CD4-positive, alpha-beta T cell treated with Interleukin-17A for 4 hours (primary cell): Measurements from ENCODE around the gene EPB41L3.
"Not testable (repeated sequence)": the region's sequence is repeated elsewhere in the genome, so short reads cannot be mapped to it uniquely, and the experiment has no call there.

ENCODE experiments used
- DNase-seq: peaks from one replicate; pipeline ENCODE4 v3.0.0-alpha.2; 2020; ENCODE audit warnings: mixed read lengths

The EPB41L3 gene

DNA sequence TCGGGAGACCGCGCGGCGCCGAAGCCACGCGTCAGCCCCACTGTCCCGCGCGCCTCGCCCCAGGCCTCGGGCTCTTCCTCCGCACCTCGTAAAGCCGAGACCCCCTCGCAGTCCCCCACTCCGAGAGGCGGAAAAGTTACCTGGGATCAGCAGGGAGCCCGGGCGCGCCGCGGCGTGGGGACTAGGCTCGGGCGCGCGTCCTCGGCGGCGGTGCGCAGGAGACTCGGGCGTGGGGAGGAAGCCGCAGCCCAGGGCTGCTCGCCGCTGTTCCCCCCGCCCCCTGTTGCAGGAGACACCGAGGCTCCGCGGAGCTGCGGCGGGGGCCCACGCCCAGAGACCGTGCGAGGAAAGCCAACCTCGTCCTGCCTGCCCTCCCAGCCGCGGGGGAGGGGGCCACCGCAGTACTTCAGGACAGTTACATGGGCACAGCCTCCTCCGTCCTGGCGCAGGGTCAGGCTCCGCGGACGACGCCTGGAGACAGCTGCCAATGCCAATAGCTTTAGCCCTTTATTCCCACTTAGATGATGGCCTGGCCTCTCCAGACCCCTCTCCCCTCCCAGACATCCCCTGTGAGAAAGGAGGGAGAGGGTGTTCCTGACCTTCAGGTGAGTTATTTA, at the start of gene EPB41L3:
Gene EPB41L3, minus strand, starts transcription at position 225 of the 617 bp plus-strand sequence. CDS start 54,814 bp downstream, outside the sequence.
- DNase-seq, result peak; percentile 44

DNA sequence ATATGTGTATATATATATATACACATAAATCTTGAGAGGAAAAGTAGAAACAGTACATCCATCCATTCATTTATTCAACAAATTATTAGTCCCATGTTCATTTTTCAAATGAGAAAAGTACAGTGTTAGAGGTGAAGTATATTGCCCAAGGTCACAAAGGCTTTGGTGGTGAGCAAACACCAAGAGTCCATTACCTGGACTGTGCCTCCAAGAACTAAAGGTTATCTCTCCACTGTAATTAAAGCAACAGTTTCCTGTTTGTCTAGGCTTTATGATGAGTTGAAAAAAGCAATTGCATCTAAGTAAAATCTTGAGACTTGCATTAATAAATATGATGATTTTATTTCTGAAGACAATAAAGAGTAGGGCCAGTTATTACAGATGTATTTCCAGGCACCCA, 44.7 kb upstream of the EPB41L3 start:
- DNase-seq, result no peak

DNA sequence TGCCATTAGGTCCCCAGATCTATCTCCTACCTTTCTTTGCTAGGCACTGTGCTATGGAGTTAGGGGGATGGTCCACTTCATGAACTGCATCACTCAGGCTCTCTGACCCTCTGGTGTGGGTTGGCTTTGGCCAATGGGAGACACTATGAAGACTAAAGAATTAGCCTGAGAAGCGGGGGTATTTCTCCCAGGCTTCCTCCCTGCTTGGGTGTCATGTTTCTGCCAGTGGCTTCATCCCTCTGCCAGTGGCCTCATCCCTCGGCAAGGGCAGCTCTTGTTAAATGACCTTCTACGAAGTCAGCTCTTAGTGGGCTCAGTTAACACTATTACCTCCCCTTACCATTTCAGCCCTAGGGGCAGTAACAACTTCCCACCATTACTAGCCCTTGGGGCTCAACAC, 41.9 kb upstream of the EPB41L3 start:
- DNase-seq, result no peak

DNA sequence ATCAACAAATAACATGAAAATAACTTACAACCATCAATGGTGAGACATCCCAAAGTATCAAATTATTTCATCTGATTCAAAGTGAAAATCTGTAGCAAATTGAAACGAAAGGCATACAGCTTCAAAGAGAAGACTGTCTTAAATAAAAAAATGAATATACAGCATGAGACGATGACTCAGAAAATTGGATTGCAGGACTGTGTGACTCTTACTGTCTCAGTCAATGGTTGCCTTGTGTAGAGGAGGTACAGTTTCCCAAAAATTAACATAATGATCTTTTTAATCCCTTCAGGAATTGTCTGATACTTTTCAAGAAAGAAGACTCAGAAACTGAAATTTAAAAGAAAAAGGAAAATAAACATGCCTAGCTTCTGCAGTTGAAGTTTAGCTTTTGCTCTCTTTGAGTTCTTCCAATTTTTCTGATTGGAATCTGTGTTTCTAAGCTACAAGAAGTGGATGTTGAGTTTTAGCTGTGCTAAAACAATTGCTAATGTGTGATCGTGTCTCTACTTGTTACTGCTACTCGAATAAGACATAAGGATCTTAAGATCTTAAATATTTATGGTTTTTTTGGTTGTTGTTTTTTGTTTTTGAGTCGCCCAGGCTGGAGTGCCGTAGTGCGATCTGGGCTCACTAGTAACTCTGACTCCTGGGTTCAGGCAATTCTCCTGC, 41.1 kb upstream of the EPB41L3 start:
- DNase-seq, result no peak

DNA sequence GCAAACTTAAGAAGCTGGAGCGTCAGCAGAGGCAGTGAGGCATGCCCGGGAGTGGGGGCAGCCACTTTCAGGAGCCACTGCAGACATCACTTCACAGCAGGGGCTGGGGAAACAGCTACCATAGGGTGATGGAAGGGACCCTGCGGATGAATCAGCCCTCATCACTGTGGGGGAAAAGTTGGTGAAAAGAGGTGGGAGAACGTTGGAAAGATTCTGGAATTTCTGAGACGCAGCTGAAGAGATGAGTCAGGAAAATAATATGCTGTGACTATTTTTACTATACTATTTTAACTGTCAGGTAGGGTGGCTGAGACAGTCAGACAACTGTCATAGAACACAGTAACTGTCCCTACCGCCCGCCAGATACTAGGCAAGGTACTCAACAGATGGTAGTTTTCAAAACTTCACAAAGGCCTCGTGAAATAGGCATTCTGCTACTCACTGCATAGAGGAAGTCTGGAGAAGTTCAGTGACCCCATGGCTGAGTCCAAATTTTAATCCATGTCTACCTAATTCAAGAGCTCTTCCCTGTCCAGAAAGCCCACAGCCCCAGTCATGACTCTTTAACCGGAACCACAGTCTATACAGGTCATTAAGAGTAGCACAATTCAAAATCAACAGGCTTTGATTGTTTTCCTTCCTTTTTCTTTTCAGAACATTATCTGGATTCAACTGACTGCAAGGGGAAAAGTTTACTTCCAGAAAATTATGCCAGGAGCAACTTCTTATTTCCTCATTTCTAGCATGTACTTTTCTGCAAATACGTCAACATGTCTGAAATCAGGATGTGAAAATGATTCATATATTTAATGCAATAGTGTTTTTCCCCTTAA, 39.3 kb upstream of the EPB41L3 start:
- DNase-seq, result no peak

DNA sequence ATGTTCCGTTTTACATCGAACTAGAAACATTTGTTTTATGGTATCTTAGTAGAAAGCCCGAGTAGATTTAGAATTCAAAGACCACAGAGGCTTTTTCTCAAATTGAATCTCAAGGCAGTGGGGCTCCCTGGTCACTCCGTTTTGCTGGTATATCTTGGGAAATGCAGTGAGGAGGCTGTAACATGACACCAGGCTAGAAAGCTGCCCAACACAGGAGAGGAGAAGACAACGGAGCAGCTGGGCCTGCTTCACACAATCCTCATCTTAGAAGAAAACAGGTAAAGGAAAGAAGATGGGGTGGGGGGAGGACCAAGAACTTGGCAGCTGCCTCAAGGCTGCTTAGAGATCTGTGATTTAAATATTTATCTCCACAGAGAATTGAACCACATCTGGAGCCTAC, 38.3 kb upstream of the EPB41L3 start:
- no peak for DNase-seq

DNA sequence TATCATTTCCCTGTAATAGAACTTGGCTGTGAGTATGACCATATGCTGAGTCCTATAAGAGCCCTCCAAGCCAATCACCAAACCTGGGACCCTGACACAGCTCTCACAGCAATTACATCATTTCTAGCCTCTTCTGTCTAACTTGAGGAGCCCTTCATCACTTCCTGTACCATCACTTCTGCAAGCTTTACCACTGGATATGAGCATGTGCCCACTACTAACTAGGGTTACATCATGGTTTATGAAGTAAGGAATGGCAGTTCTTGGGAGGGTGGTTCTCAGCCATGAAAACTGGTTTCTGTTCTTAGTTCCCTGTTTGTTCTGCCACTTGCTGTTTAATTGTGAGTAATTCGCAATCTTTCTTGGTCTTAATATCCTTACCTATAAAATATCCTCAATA, 31.0 kb upstream of the EPB41L3 start:
- no peak for DNase-seq

DNA sequence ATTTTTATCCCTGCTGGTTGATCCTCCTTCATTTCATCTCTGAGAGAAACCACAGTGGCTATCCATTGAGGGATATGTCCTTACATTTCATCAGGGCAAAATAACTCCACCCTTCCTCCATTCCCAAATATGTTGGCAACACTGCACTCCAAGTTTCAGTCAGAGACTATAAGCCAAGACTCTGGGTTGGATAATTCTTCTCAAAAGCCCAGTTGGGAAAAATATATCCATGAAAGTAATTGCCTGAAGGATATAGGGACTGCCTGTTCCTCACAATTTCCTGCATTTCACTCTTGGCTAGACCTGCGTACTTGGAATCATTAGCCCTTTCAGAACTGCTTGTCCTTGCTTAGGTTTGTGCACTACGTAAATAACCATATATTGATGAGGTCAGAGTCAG, 27.9 kb upstream of the EPB41L3 start:
- no peak for DNase-seq

DNA sequence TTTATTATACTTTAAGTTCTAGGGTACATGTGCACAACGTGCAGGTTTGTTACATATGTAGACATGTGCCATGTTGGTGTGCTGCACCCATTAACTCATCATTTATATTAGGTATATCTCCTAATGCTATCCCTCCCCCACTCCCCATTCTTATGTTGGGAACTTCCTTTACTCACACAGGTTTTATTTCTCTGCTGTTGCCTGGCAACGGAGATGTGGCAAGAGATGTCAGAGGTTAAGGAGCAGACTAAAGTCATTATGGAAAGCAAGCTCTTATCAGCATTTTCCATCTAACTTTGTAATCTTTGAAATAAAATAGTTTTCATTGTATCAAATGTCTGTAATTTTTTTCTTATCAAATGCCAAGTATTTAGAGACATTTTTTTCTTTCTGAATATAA, 26.8 kb upstream of the EPB41L3 start:
- DNase-seq, result not testable (repeated sequence)

DNA sequence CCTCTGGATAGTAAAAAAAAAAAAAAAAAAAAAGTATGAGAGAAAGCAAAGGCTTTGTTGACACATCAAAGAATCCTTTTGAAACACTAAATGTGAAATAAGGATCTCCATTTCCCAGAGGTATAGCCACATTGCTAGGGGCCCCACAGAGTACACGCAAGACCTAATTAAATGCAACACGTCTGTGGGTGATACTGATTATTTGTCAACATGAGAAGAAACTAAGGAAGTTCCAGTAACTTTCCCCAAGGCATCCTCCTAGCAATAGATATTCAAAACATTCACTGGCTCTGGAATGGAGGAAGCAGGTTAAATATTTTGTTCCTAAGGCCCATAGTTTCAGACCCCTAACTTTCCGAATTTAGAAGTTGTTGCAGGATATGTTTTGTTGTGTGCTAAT, 24.6 kb upstream of the EPB41L3 start:
- no peak for DNase-seq

DNA sequence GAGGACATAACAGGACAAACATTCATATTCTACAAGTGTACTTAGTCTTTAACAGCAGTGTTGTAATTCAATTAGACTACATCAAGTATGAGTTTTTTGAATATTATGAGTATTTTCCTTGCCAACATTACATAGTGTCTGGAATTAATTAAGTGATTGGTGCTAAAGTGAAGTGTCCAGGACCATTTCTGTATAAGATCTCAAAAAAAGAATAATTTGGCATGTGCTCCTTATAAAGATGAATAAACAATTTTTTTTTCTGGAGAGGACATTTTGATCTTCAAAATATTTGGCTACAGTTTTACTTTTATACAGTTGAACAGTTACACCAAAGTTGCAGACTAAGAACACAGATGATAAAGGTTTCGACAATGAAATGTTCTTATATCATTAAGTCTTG, 15.1 kb upstream of the EPB41L3 start:
- no peak for DNase-seq

DNA sequence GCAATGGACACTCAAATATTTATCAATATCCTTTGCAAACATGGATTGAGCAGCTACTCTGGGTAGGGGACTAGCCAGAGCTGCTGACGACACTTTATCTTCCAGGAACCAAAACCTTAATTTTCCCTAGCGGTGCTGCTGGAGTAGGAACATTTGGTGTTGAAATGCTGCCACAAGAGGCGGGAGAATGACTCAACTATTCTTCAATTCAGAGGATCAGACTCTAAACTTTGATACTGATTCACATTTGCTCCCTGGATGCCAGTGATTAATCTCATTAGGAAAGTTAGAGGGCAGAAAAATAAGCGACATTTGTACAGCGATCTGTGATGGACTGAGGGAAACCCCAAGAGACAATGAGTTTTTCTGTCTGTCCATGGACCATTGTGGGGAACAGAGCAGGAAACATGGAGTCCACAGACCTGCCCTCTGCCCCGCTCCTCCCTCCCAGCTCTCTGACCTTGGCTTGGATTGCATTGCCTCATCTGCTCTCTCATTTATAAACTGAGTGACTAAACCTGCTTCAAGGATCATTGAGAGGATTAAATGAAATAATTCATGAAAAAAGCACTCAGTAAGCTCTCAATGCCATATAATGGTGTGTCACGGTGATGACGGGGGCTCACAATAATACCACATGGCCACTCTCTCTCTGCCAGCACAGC, 12.6 kb upstream of the EPB41L3 start:
- DNase-seq, result no peak

DNA sequence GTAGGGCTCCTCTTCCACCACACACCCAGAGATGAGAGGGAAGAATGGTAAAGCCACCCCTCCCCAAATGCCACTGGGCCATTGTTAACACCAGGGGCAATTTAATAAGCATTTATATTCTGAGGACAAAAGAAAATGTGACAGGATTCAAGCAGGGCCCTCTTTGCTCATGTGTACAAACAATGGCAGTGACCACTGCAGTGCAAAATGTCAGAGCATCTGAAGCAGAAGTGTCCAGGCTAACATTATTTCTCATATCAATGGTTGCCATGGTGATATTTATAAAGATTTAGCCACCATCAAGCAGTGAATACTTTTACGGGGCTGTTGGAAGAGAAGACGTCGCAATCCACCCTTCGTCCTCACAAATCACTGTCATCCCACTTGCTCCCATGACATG, 10.8 kb upstream of the EPB41L3 start:
- DNase-seq, result no peak

DNA sequence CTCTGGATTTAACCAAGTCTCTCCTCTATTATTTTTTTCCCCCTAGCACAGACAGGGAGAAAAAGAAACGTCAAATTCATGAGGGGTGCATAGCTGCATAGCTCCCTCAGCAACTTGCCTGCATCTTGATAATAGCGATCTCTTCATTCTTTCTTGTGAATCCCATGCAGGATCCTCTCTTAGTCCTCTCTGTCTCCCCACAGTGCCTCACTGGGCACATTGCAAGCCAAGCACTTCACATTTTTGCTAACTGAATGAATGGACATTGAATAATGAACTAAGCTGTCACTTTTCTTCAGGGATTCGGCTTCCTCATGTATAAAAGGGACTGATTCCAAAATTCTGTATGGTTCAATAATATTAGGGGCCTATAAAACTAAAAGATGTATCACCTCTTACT, 2.9 kb upstream of the EPB41L3 start:
- DNase-seq, result no peak

DNA sequence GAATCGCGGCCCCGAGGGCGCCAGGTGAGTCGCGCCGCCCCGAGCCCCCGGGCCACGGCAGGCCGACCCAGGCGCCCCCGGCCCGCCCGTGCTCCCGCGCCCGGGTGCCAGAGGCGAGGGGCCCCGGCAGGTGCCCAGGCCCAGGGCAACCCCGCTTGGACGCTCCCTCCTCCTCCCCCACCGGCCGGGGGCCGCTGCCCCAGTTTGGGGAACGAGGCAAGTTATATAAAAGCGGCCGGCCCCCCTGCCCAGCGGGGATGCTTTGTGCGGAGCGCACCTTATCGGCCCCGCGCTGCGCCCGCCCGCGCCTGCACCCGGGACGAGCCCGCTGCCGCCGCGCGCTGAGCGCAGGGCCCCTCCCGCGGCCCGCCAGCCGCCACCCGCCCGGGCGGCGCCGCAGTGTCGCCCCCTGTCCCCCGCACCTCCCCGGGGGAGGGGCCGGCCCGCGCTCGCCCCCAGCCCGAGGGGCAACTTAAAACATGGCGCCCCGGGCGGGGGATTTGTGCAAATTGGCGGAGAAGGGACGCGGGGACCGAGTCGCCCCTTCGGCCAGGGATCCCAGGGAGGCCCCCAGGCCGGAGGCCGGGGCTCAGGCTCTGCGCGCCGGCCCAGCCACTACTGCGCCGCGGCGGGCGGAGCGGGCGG, 639 bp downstream of the EPB41L3 start:
- DNase-seq, result peak; percentile 14

DNA sequence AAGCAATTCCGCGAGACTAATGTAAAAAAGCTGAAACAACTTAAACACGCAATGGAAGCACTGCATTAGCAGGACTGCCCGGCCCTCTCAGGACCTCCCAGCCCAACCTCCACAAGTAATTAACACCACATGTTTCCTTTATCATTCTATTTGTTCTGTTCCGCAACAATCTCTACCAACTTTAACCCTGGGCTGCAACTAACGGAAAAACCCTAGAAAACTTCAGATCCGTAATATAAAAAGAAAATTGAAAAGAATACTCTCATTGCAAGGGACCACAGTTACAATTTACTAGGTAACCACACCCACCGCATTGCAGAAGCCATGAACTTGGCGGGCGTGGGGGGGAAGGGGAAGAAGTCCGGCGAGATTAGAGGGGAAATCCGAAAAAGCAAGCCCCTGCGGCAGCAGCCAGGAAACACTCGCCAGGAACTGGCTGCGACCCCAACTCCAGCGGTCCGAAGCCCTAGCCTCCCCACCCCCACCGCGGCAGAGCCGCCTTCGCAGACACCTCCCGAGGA, 1.2 kb downstream of the EPB41L3 start:
- peak; percentile 7 for DNase-seq

DNA sequence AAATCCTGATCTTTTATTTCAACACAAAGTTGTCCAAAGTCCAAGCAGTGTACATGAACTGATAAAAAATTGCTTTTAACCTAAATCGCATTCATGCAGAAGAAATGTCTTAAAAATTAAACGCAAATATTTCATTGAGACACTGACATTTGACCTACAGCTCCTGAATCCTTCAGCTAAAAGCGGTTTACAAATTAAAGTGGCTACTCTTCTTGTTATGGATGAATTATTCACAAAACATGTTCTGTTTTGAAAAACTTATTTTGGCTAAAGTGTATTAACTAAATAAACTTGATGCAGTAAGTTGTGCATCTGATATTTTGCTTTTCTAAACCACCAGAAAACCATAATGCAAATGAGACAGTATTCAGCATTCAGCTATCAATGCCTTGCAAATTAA, 2.2 kb downstream of the EPB41L3 start:
- no peak for DNase-seq

DNA sequence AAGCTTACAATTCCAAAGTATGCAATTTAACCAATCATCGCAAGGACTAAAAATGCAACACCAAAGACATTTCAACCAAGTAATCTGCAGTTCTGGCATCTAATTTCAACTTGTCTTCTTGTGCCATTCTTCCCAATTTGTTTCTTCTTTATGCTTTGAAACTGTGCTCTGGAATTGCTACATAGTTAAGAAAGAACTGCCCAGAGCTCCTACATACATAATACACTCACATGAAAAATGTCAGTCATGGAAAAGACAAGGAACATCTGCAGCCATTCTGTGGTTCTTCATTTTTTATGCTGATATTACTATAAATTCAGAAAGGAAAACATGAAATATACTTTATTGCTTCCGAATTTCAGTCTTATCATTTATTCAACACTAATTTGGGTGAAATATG, 4.4 kb downstream of the EPB41L3 start:
- no peak for DNase-seq

DNA sequence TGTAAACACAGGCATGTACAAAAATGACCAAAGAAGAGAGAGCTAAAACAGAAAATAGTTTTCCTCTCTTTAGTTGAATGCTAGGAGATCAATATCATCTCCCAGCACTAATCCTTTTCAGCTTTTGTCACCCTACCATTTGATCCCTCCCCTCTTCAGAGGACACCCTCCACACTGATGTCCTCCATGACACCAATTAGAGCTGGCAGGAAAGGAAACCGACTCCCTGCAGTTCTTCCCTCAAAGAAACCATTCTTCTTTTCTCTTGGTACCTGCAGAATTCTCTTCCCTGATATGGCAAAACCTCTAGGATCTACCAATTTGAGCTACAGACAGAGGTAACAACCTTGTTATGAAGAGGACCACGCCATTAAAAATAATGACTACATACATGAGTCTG, 5.3 kb downstream of the EPB41L3 start:
- DNase-seq, result no peak

DNA sequence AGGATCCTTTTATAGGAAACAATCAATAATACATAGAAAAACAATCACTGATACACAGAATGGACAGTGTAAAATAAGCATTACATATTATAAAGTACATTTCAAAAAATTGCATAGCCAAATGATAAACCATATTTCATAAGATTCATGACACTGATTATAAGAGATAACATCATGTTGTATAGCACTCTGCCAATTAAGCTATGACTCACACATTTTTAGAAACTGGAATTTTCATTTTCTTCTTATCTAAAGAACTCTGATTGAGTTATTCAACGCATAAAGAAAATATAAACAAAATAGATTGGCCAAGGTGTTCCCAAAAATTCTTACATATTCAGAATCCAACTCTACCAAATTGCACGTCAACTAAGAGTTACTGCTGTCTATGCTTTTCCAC, 5.9 kb downstream of the EPB41L3 start:
- DNase-seq, result no peak

DNA sequence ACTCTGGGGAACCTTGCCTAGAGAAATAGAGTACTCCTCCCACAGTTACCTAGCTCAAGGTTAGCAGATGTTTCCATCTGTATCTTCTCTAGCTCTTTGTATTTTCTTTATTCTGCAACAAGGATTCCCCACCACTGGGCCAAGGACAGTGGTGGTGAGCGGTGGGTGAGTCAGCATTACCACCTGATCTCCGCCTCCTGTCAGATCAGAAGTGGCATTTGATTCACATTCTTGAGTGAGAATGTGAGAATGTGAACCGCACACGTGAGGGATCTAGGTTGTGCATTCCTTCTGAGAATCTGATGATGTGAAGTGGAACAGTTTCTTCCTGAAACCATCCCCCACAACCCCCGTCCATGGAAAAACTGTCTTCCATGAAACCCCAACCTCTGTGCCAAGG, 9.0 kb downstream of the EPB41L3 start:
- no peak for DNase-seq

DNA sequence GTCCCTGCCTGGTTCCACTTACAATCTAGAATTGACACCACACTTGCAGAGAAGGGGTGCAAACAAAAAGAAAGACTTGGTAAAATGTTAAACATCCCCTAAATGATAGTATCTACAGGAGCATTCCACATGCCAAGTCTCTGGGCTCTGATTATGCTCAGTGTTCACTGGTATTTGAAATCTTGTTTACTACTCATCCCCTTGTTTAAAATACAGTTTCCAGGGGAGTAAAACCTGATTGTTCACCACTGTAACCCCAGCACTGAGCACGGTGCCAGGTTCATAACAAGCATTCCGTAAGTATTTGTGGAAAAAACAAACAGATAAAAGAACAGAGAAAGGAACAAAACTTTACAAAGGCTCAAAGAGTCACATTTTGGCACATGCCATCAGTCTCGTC, 11.7 kb downstream of the EPB41L3 start:
- no peak for DNase-seq
